AG10803 (cell line): ENCODE measurements around the gene INTS11.

Experiments used
- DNase-seq: peaks from one replicate; pipeline ENCODE4 v3.0.0; 2010; ENCODE audit warnings: low read depth
- H3K4me3 ChIP-seq: 2 replicates; pipeline ENCODE4 v1.5.1; 2011; ENCODE audit warnings: mild to moderate bottlenecking, low read length, control low read depth
- TF ChIP-seq, protein P1 (sequence below): conservative IDR thresholded peaks from 2 replicates; pipeline ENCODE4 v1.5.1; 2011; ENCODE audit warnings: mild to moderate bottlenecking, low read length, control low read depth, inconsistent platforms

INTS11 gene

DNA sequence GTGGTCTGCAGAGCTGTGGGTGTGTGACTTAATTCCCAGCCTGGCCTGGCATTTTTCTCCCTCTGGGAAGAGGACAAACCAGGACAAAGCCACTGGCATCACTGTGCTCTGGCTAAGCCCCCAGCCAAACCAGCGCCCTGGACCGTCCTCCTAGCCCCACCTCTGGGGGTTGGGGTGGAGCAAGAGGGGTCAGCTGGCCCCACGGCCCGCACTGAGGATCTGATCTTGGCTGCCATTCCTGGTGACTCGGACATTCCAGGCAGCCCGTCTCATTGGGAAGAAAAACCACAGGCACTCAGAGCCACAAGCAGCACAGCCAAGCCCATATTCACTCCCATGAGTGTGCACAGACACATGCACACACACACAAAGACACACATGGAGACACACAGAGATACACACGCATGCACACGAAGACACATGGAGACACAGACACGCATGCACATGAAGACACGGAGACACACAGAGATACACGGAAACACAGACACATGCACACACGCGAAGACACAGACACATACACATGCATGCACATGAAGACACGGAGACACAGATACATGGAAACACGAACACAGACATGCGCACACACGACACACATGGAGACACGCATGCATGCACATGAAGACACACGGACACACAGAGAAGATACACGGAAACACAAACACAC lies 36.2 kb upstream of the INTS11 start:
- peak; percentile 97 for DNase-seq
- H3K4me3 ChIP-seq = peak overlapping the region; percentile 23
- TF ChIP-seq, protein P1, sequence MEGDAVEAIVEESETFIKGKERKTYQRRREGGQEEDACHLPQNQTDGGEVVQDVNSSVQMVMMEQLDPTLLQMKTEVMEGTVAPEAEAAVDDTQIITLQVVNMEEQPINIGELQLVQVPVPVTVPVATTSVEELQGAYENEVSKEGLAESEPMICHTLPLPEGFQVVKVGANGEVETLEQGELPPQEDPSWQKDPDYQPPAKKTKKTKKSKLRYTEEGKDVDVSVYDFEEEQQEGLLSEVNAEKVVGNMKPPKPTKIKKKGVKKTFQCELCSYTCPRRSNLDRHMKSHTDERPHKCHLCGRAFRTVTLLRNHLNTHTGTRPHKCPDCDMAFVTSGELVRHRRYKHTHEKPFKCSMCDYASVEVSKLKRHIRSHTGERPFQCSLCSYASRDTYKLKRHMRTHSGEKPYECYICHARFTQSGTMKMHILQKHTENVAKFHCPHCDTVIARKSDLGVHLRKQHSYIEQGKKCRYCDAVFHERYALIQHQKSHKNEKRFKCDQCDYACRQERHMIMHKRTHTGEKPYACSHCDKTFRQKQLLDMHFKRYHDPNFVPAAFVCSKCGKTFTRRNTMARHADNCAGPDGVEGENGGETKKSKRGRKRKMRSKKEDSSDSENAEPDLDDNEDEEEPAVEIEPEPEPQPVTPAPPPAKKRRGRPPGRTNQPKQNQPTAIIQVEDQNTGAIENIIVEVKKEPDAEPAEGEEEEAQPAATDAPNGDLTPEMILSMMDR = no peak

DNA sequence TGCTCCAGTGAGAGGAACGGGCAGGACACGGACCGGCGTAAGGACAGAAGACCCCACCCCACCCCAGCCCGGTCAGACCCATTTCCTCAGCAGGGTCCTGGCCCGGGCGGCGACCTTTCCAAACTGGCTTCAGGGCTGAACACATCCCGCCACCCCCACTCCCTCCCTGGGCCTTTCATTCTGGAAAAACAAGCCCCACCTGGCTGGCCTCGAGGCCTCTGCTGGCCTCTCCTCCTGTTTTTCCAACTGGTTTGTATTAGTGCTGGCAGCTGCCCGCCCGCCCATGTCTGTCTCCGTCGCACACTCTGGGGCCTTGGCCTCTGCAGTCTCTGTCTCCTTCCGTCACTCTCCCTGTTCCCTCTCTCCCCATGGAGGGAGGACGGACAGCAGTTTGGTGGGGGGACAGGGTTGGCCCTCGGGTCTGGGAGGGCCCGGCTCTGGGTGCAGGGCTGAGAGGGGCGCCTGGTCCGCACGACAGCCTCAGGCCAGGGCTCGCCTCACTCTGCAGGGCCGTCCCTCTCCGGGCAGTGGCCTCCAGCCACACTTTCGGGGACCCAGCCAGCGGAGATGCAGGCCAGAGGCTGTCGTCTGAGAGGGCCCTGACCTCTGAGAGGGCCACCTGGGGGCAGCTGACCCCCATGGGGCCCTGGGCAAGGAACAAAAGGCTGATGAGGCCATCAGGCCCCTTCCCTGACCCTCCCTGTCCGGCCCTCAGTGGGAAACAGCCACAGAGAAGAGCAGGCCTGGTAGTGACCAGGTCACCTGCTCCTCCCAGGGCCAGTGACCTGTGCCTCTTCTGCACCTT lies 35.4 kb upstream of the INTS11 start:
- peak overlapping the region; percentile 93 for H3K4me3 ChIP-seq
- TF ChIP-seq, protein P1 = no peak
- peak; percentile 90 for DNase-seq

DNA sequence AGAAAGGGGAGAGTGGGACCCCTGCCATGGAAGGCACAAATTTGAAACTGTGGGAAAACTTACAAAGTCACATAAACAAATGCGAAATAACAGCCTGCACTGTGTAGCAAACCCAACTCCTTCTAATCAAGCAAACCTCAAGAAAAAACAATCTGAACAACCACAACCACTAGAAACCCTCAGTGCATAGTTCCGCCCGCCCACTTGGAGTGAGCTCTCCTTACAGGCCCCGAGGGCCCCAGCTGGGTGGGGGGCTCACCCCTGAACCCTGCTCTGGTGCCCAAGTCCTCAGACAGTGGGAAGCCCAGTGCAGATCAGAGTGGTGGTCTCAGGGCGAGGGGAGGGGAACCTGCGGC lies 34.8 kb upstream of the INTS11 start:
- DNase-seq = peak; percentile 88
- peak overlapping the region; percentile 93 for H3K4me3 ChIP-seq
- TF ChIP-seq, protein P1 = no peak

DNA sequence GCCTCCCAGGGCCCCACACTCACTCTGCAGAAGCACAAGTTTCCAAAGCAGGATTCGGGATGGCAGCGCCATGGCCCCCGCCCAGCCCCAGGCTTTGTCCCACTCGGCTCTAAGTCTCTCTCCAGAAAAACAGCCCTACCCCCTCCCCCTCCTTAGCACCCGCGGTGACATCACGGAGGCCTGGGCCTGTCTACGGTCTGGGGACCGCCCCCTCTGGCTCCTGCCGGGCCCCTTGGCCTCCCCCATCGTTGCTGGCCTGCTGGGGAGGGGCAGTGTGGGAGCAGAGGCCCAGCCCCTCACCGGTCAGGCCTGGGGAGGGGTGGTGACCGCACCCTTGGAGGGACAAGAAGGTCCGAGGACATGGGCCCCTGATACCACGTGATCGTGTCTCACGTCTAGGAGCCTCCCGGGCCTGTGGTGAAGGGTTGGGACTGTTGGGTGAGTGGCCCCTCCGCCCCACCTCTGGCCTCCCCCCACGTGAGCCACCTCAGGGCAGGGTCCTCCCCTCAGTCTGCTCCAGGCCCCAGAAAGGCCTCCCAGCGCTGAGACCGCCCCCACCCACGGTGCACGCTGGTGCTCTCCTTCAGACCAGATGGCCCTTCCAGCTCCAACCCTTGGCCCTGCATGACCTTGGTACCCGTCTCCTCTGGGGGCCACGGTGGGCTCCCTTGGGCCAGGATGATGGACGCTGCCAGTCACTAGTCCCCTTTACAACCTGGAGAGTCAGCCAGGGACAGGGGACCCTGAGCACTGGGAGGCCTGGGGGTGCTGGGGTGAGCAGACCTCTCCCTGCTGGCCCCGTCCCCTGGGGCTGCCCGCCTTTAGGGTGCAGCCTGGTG lies 34.2 kb upstream of the INTS11 start, which contains the start of gene MXRA8:
Gene MXRA8 (minus strand): TSS at position 123 of the 839 bp plus-strand sequence. CDS start 51 bp downstream, at position 72.
- DNase-seq = peak; percentile 94
- peak within 1 kb of the TSS; percentile 93 for H3K4me3 ChIP-seq
- TF ChIP-seq, protein P1 = no peak

DNA sequence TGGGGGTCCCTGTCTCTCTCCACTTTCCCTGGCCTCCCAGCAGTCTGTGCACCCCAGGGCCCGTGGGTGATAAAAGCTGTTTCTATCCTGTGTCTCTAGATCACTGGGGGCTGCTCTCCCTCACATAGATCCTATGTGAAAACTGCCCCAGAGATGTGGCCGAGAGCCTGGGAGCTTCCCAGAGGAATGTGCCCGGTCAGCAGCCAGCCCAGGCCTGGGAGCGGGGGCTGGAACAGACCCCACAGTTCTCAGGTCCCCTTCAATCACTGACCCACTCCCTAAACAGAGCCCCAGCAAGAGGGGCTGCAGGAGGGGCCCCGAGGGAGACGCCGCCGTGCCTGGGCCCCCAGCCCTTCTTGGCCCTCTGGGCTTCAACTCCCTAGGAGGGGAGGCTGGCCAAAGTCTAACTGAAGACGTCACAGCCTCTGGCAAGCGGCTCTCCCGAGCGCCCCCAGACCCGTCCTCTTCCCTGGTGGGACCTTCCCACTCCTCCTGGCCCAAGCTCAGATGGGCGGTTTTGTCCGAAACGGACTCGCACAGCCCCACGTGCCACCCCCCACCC lies 33.5 kb upstream of the INTS11 start:
- no peak for DNase-seq
- H3K4me3 ChIP-seq = peak overlapping the region; percentile 93
- TF ChIP-seq, protein P1 = no peak

DNA sequence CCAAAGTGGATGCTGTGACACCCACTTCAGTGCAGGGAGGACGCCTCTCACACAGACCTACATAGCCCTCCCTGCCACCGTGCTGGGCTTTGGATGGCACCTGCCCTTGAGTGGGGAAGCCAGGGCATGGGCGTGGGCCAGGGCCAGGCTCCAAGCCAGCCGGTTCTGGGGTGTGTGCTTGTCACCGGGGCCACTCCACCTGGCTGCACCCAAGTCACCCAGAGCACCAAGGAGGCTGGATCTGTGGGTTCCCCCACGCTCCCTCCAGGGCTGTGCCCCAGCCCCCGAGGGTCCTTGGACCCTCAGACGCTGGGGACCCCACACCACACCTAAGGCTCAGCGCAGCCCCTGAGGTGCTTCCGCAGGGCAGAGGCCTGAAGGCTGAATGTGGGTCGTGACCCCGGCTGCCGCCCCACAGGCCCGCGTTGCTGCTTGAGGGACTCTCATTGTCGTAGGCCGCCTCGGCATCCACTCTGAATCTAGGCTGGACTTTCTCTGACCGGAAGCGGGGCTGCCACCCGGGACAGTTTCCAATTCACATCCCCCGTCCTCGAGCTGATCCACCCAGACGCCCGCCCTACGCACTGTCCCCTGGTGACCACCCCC lies 32.4 kb upstream of the INTS11 start:
- peak overlapping the region; percentile 93 for H3K4me3 ChIP-seq
- no peak for DNase-seq
- TF ChIP-seq, protein P1 = no peak
